Mesenchymal stem cell (in vitro differentiated cells and primary cell): ENCODE results near the gene JAKMIP1.

ENCODE experiments used
- DNase-seq: peaks from one replicate; pipeline ENCODE4 v3.0.0-alpha.2; 2013
- H2AFZ ChIP-seq: one replicate; pipeline ENCODE4 v1.6.1; 2013; ENCODE audit warnings: low read depth, mild to moderate bottlenecking, control low read depth, inconsistent platforms, low read length, moderate library complexity
- H2AK5ac ChIP-seq: 2 replicates; pipeline ENCODE4 v1.6.1; 2013; ENCODE audit warnings: low read length, moderate library complexity, mild to moderate bottlenecking, inconsistent platforms; ENCODE audit not compliant: severe bottlenecking
- H2BK120ac ChIP-seq: one replicate; pipeline ENCODE4 v1.6.1; 2013; ENCODE audit warnings: low read depth, mild to moderate bottlenecking, inconsistent platforms, low read length, moderate library complexity
- H2BK12ac ChIP-seq, 2 experiments: one replicate each; pipeline ENCODE4 v1.6.1; 2013; ENCODE audit warnings: inconsistent platforms in 2 of 2, low read length in 2 of 2, mild to moderate bottlenecking in 2 of 2, moderate library complexity in 2 of 2, control low read depth in 1 of 2
- H2BK15ac ChIP-seq: one replicate; pipeline ENCODE4 v1.6.1; 2013; ENCODE audit warnings: mild to moderate bottlenecking, low read depth, inconsistent platforms; ENCODE audit not compliant: poor library complexity, severe bottlenecking
- H2BK5ac ChIP-seq: 2 replicates; pipeline ENCODE4 v1.6.1; 2013; ENCODE audit warnings: low read depth, mild to moderate bottlenecking, low read length, control low read depth, inconsistent platforms; ENCODE audit not compliant: poor library complexity, severe bottlenecking
- H3K14ac ChIP-seq, 2 experiments: one replicate each; pipeline ENCODE4 v1.6.1; 2013; ENCODE audit warnings: inconsistent platforms in 2 of 2, low read length in 2 of 2, control low read depth in 1 of 2, mild to moderate bottlenecking in 1 of 2, moderate library complexity in 1 of 2
- H3K18ac ChIP-seq, 2 experiments: one replicate each; pipeline ENCODE4 v1.6.1; 2013; ENCODE audit warnings: inconsistent platforms in 2 of 2, low read length in 2 of 2, control low read depth in 1 of 2, low read depth in 1 of 2, mild to moderate bottlenecking in 1 of 2
- H3K23ac ChIP-seq, 2 experiments: one replicate each; pipeline ENCODE4 v1.6.1; 2013; ENCODE audit warnings: inconsistent platforms in 2 of 2, low read length in 2 of 2, mild to moderate bottlenecking in 2 of 2, moderate library complexity in 2 of 2, control low read depth in 1 of 2
- H3K27ac ChIP-seq: 2 replicates; pipeline ENCODE4 v1.5.1; 2013; ENCODE audit warnings: mild to moderate bottlenecking, moderate library complexity, low read length, control low read depth, inconsistent platforms; ENCODE audit not compliant: poor library complexity, severe bottlenecking
- H3K27me3 ChIP-seq, 2 experiments: 2 replicates each; pipeline versions ENCODE4 v1.6.1 to v1.7.0; 2013; ENCODE audit warnings: low read length in 2 of 2, mild to moderate bottlenecking in 2 of 2, moderate library complexity in 2 of 2, control low read depth in 1 of 2, inconsistent platforms in 1 of 2; ENCODE audit not compliant: control insufficient read depth in 1 of 2, insufficient read depth in 1 of 2
- H3K36me3 ChIP-seq, 2 experiments: 2 replicates each; pipeline versions ENCODE4 v1.6.1 to v1.7.0; 2013; ENCODE audit warnings: low read length in 2 of 2, control low read depth in 1 of 2, inconsistent platforms in 1 of 2, low read depth in 1 of 2, mild to moderate bottlenecking in 1 of 2; ENCODE audit not compliant: insufficient read depth in 2 of 2, control insufficient read depth in 1 of 2
- H3K4ac ChIP-seq, 2 experiments: one replicate each; pipeline ENCODE4 v1.6.1; 2013; ENCODE audit warnings: inconsistent platforms in 2 of 2, low read length in 2 of 2, mild to moderate bottlenecking in 2 of 2, moderate library complexity in 2 of 2, control low read depth in 1 of 2, low read depth in 1 of 2
- H3K4me1 ChIP-seq: 2 replicates; pipeline ENCODE4 v1.6.1; 2013; ENCODE audit warnings: low read depth, low read length, control low read depth; ENCODE audit not compliant: control insufficient read depth, insufficient read depth
- H3K4me2 ChIP-seq: 2 replicates; pipeline ENCODE4 v1.6.1; 2013; ENCODE audit warnings: low read length, mild to moderate bottlenecking, inconsistent platforms; ENCODE audit not compliant: poor library complexity, severe bottlenecking
- H3K4me3 ChIP-seq, 2 experiments: 2 replicates each; pipeline versions ENCODE4 v1.5.1 to v1.7.0; 2013; ENCODE audit warnings: low read length in 2 of 2, mild to moderate bottlenecking in 2 of 2, control low read depth in 1 of 2, low read depth in 1 of 2; ENCODE audit not compliant: insufficient read depth in 1 of 2
- H3K79me1 ChIP-seq: replicated peaks from 2 replicates; pipeline ENCODE4 v1.6.1; 2013; ENCODE audit warnings: mild to moderate bottlenecking, control low read depth, low read length, inconsistent platforms; ENCODE audit not compliant: poor library complexity, severe bottlenecking
- H3K9ac ChIP-seq: 2 replicates; pipeline ENCODE4 v1.7.0; 2013; ENCODE audit warnings: mild to moderate bottlenecking, low read length, moderate library complexity
- H3K9me3 ChIP-seq: 2 replicates; pipeline ENCODE4 v1.7.0; 2013; ENCODE audit warnings: mild to moderate bottlenecking, low read length; ENCODE audit not compliant: control insufficient read depth
- H4K8ac ChIP-seq: one replicate; pipeline ENCODE4 v1.6.1; 2013; ENCODE audit warnings: inconsistent platforms, mild to moderate bottlenecking, low read length, moderate library complexity
- H4K91ac ChIP-seq: one replicate; pipeline ENCODE4 v1.6.1; 2013; ENCODE audit warnings: mild to moderate bottlenecking, low read length, inconsistent platforms
- WGBS: methylation state at CpG from one replicate; pipeline ENCODE4 v1.1.7; 2013; ENCODE audit warnings: mixed read lengths; 5-methylcytosine and 5-hydroxymethylcytosine counted together

The JAKMIP1 gene

GRCh38 chr4:6197433-6198174 lies 2.7 kb downstream of the JAKMIP1 start:
- no peak overlapping the region for H3K18ac ChIP-seq

GRCh38 chr4:6196871-6197270 lies 3.5 kb downstream of the JAKMIP1 start:
- Histone ChIP-seq H3K9ac (no peak overlapping the region), H3K4me2 (no peak overlapping the region), H3K14ac (no peak overlapping the region), H2BK5ac (no peak overlapping the region), H3K9me3 (peaks cover 7% of the 10 kb centered on the region), H3K18ac (no peak overlapping the region), H3K27ac (no peak overlapping the region), H2AFZ (no peak overlapping the region), H4K8ac (no peak overlapping the region), H3K36me3 (no peaks in the 10 kb centered on the region), H3K4me3 (no peak overlapping the region), H3K27me3 (peaks cover 58 to 63% of the 10 kb centered on the region in 2 experiments), H2BK15ac (no peak overlapping the region), H3K4ac (no peak overlapping the region), H3K23ac (no peak overlapping the region), H2AK5ac (no peak overlapping the region), H2BK12ac (no peak overlapping the region), H3K4me1 (peaks cover 20% of the 10 kb centered on the region), H4K91ac (no peak overlapping the region), H3K79me1 (no peaks in the 10 kb centered on the region), H2BK120ac (no peak overlapping the region)
- WGBS: 87% methylated on average over 11 of the region's 11 CpGs
- DNase-seq: no peak

More at GRCh38 chr4:6197433-6198174, 2.7 kb downstream of the JAKMIP1 start:
- H3K27ac ChIP-seq: no peak overlapping the region
- peak overlapping the region in 1 of 2 experiments; percentile 68 for H3K14ac ChIP-seq
- H2BK15ac ChIP-seq: no peak overlapping the region
- WGBS: 81% methylated on average over 9 of the region's 9 CpGs
- no peak for DNase-seq
- H4K91ac ChIP-seq: no peak overlapping the region
- no peak overlapping the region for H3K4me2 ChIP-seq
- H3K4me1 ChIP-seq: peaks cover 20% of the 10 kb centered on the region
- no peak overlapping the region for H2BK5ac ChIP-seq
- no peak overlapping the region for H2AK5ac ChIP-seq
- no peak overlapping the region for H2BK12ac ChIP-seq
- no peak overlapping the region for H2BK120ac ChIP-seq
- no peak overlapping the region for H3K4me3 ChIP-seq
- peaks cover 64 to 68% of the 10 kb centered on the region in 2 experiments for H3K27me3 ChIP-seq
- no peak overlapping the region for H3K23ac ChIP-seq
- no peak overlapping the region for H2AFZ ChIP-seq
- H3K9me3 ChIP-seq: peaks cover 7% of the 10 kb centered on the region
- H3K36me3 ChIP-seq: no peaks in the 10 kb centered on the region
- no peak overlapping the region for H3K4ac ChIP-seq
- H3K9ac ChIP-seq: no peak overlapping the region
- H3K79me1 ChIP-seq: no peaks in the 10 kb centered on the region
- H4K8ac ChIP-seq: no peak overlapping the region

GRCh38 chr4:6196324-6196723 lies 4.0 kb downstream of the JAKMIP1 start:
- H4K91ac ChIP-seq: no peak overlapping the region
- H3K4me3 ChIP-seq: no peak overlapping the region
- no peak overlapping the region for H4K8ac ChIP-seq
- H3K14ac ChIP-seq: no peak overlapping the region
- no peak overlapping the region for H3K4me2 ChIP-seq
- peaks cover 20% of the 10 kb centered on the region for H3K4me1 ChIP-seq
- H2BK5ac ChIP-seq: no peak overlapping the region
- peaks cover 52 to 58% of the 10 kb centered on the region in 2 experiments for H3K27me3 ChIP-seq
- no peaks in the 10 kb centered on the region for H3K36me3 ChIP-seq
- H3K23ac ChIP-seq: no peak overlapping the region
- no peak overlapping the region for H2BK15ac ChIP-seq
- H3K79me1 ChIP-seq: no peaks in the 10 kb centered on the region
- H3K27ac ChIP-seq: no peak overlapping the region
- H2BK12ac ChIP-seq: no peak overlapping the region
- no peak overlapping the region for H3K9ac ChIP-seq
- H3K4ac ChIP-seq: no peak overlapping the region
- no peak overlapping the region for H2BK120ac ChIP-seq
- H2AK5ac ChIP-seq: no peak overlapping the region
- DNase-seq: no peak
- H2AFZ ChIP-seq: no peak overlapping the region
- WGBS: 87% methylated on average over 6 of the region's 8 CpGs
- no peak overlapping the region for H3K18ac ChIP-seq
- H3K9me3 ChIP-seq: peaks cover 1% of the 10 kb centered on the region

- WGBS: 80% methylated on average over 10 of the region's 12 CpGs
- Histone ChIP-seq H2BK5ac (no peak overlapping the region), H3K23ac (no peak overlapping the region)
These were observed 4.6 kb downstream of the JAKMIP1 start for GRCh38 chr4:6195602-6196319.

More at GRCh38 chr4:6195602-6196319, 4.6 kb downstream of the JAKMIP1 start:
- no peak overlapping the region for H2BK12ac ChIP-seq
- no peak overlapping the region for H4K8ac ChIP-seq
- H3K4me1 ChIP-seq: peaks cover 21% of the 10 kb centered on the region
- no peak for DNase-seq
- no peaks in the 10 kb centered on the region for H3K36me3 ChIP-seq
- H3K9me3 ChIP-seq: no peaks in the 10 kb centered on the region
- no peaks in the 10 kb centered on the region for H3K79me1 ChIP-seq
- no peak overlapping the region for H3K18ac ChIP-seq
- no peak overlapping the region for H3K27ac ChIP-seq
- H3K27me3 ChIP-seq: peaks cover 47 to 54% of the 10 kb centered on the region in 2 experiments
- no peak overlapping the region for H3K4me2 ChIP-seq
- H3K4ac ChIP-seq: no peak overlapping the region
- no peak overlapping the region for H3K14ac ChIP-seq
- H4K91ac ChIP-seq: no peak overlapping the region
- no peak overlapping the region for H3K4me3 ChIP-seq
- no peak overlapping the region for H3K9ac ChIP-seq
- H2AFZ ChIP-seq: no peak overlapping the region
- no peak overlapping the region for H2BK120ac ChIP-seq
- H2AK5ac ChIP-seq: no peak overlapping the region
- H2BK15ac ChIP-seq: no peak overlapping the region
